ENCODE measurements around the gene COPG2.

The COPG2 gene

GRCh38 chr7:130632111-130632510 is 36.4 kb downstream of the COPG2 start:
- H3K4me3 ChIP-seq (ENCODE audit: insufficient read depth, low read length, poor library complexity, severe bottlenecking) = no peak overlapping the region
- H3K4me2 ChIP-seq (ENCODE audit: low read depth, low read length, poor library complexity, severe bottlenecking) = no peak overlapping the region
- no peaks in the 10 kb centered on the region for H3K79me2 ChIP-seq (ENCODE audit: insufficient read depth, low read length)
- TF ChIP-seq CTCF (IDR thresholded peaks at IDR 0.05; ENCODE audit: insufficient read depth, low read length, poor library complexity, severe bottlenecking) (no peak), EZH2phosphoT487 (conservative IDR thresholded peaks at IDR 0.05; ENCODE audit: low read length) (no peak)
- H3K36me3 ChIP-seq (ENCODE audit: low read length) = no peaks in the 10 kb centered on the region
- no peaks in the 10 kb centered on the region for H4K20me1 ChIP-seq (ENCODE audit: low read depth, low read length)
- no peaks in the 10 kb centered on the region for H3K27me3 ChIP-seq (ENCODE audit: low read length)
- no peak overlapping the region for H3K9ac ChIP-seq (ENCODE audit: low read length)
- no peaks in the 10 kb centered on the region for H3F3A ChIP-seq (ENCODE audit: insufficient read depth)
- peaks cover 5% of the 10 kb centered on the region; the same call in 1 of the 2 replicates for H3K9me3 ChIP-seq (ENCODE audit: insufficient read depth, low read length)
- H2AFZ ChIP-seq (ENCODE audit: low read depth, low read length, severe bottlenecking) = no peak overlapping the region
- H3K9me2 ChIP-seq (replicated peaks; ENCODE audit: insufficient read depth, low read length) = no peaks in the 10 kb centered on the region
- no peak overlapping the region for H3K27ac ChIP-seq (ENCODE audit: low read depth, low read length)

GRCh38 chr7:130628901-130629300 is 39.6 kb downstream of the COPG2 start:
- Histone ChIP-seq H3K9me3 (ENCODE audit: insufficient read depth, low read length) (peaks cover 5% of the 10 kb centered on the region; the same call in 1 of the 2 replicates), H2AFZ (ENCODE audit: low read depth, low read length, severe bottlenecking) (no peak overlapping the region), H4K20me1 (ENCODE audit: low read depth, low read length) (no peaks in the 10 kb centered on the region), H3K9me2 (replicated peaks; ENCODE audit: insufficient read depth, low read length) (no peaks in the 10 kb centered on the region), H3K79me2 (ENCODE audit: insufficient read depth, low read length) (no peaks in the 10 kb centered on the region), H3K4me3 (ENCODE audit: insufficient read depth, low read length, poor library complexity, severe bottlenecking) (no peak overlapping the region), H3K27ac (ENCODE audit: low read depth, low read length) (no peak overlapping the region), H3K4me2 (ENCODE audit: low read depth, low read length, poor library complexity, severe bottlenecking) (no peak overlapping the region), H3K27me3 (ENCODE audit: low read length) (no peaks in the 10 kb centered on the region), H3K9ac (ENCODE audit: low read length) (no peak overlapping the region), H3K36me3 (ENCODE audit: low read length) (no peaks in the 10 kb centered on the region), H3F3A (ENCODE audit: insufficient read depth) (no peaks in the 10 kb centered on the region)
- TF ChIP-seq EZH2phosphoT487 (conservative IDR thresholded peaks at IDR 0.05; ENCODE audit: low read length) (no peak), CTCF (IDR thresholded peaks at IDR 0.05; ENCODE audit: insufficient read depth, low read length, poor library complexity, severe bottlenecking) (no peak)

- no peaks in the 10 kb centered on the region for H3K27me3 ChIP-seq (ENCODE audit: low read length)
- TF ChIP-seq CTCF (IDR thresholded peaks at IDR 0.05; ENCODE audit: insufficient read depth, low read length, poor library complexity, severe bottlenecking) (no peak), EZH2phosphoT487 (conservative IDR thresholded peaks at IDR 0.05; ENCODE audit: low read length) (no peak)
- H3K9ac ChIP-seq (ENCODE audit: low read length) = no peak overlapping the region
- no peaks in the 10 kb centered on the region for H3F3A ChIP-seq (ENCODE audit: insufficient read depth)
- no peaks in the 10 kb centered on the region for H3K79me2 ChIP-seq (ENCODE audit: insufficient read depth, low read length)
- no peaks in the 10 kb centered on the region for H3K36me3 ChIP-seq (ENCODE audit: low read length)
- H3K9me2 ChIP-seq (replicated peaks; ENCODE audit: insufficient read depth, low read length) = no peaks in the 10 kb centered on the region
- H3K9me3 ChIP-seq (ENCODE audit: insufficient read depth, low read length) = peaks cover 5% of the 10 kb centered on the region; the same call in 1 of the 2 replicates
- no peak overlapping the region for H3K4me3 ChIP-seq (ENCODE audit: insufficient read depth, low read length, poor library complexity, severe bottlenecking)
- H3K4me2 ChIP-seq (ENCODE audit: low read depth, low read length, poor library complexity, severe bottlenecking) = no peak overlapping the region
- no peaks in the 10 kb centered on the region for H4K20me1 ChIP-seq (ENCODE audit: low read depth, low read length)
- H3K27ac ChIP-seq (ENCODE audit: low read depth, low read length) = no peak overlapping the region
- no peak overlapping the region for H2AFZ ChIP-seq (ENCODE audit: low read depth, low read length, severe bottlenecking)
These were observed 40.8 kb downstream of the COPG2 start for GRCh38 chr7:130627775-130628174.
